ENCODE results near the gene TMEM9B. TPM values are rescaled to one million over a fixed set of nuclear protein-coding genes. Genes with fewer than 3 reads are reported as not detected.

TMEM9B gene
- total and polyA plus RNA-seq, 4 donors, result 35.3 to 55.9 (median 44.7) TPM

DNA sequence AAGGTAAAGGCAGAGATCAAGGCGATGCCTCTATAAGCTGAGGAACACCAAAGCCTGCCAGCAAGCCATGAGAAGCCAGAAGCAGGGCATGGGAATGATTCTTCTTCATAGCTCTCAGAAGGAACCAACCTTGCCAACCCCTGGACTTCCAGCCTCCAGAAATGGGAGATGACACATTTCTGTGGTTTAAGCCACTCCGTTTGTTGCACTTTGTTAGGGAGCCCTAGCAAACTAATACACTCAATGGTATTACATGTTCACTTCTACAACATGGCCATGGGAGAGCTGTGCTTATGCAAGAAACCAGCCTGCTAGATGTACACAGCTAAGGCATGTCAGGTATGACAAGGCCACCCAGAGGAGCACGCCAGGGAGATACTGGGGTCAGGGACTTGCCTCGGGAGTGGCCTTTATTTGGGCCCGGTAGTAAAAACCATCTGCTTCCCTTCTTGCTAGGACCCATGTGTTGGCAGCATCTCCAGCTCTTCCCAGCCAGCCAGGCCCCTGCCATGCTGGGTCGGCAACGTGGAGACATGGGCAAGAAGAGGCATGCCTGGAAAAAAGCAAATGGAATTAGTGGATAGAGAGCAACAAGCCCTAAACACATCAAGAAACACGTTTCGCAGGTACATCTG, 35.1 kb downstream of the TMEM9B start:
- no peaks in the 10 kb centered on the region for H3K9me3 ChIP-seq (ENCODE audit: control insufficient read depth in 4 of 4, insufficient read depth in 3 of 4, low read length in 3 of 4)
- ATAC-seq (ENCODE audit: insufficient read depth, low FRiP score) (no peak), DNase-seq (no peak)
- H3K4me1 ChIP-seq (ENCODE audit: control insufficient read depth in 5 of 5, insufficient read depth in 5 of 5, low read length in 5 of 5), result no peaks in the 10 kb centered on the region
- WGBS, 2 donors, result 93 to 96% methylated on average over 9 of the region's 9 CpGs
- no peak overlapping the region for H3K4me3 ChIP-seq
- no peak for TF ChIP-seq CTCF (IDR thresholded peaks at IDR 0.05; ENCODE audit: control extremely low read depth, extremely low read depth)
- no peaks in the 10 kb centered on the region for H3K27me3 ChIP-seq (ENCODE audit: control insufficient read depth in 3 of 3, insufficient read depth in 3 of 3, low read length in 2 of 3)
- no peak overlapping the region for H3K27ac ChIP-seq (ENCODE audit: low read depth in 1 of 2, low read length in 1 of 2)
- H3K9ac ChIP-seq (ENCODE audit: insufficient read depth in 1 of 2, low read length in 2 of 2), result no peak overlapping the region
- peaks cover 0 to 4% (median 0%) of the 10 kb centered on the region in 4 donors for H3K36me3 ChIP-seq (ENCODE audit: control insufficient read depth in 4 of 4, insufficient read depth in 4 of 4, low read length in 4 of 4)

DNA sequence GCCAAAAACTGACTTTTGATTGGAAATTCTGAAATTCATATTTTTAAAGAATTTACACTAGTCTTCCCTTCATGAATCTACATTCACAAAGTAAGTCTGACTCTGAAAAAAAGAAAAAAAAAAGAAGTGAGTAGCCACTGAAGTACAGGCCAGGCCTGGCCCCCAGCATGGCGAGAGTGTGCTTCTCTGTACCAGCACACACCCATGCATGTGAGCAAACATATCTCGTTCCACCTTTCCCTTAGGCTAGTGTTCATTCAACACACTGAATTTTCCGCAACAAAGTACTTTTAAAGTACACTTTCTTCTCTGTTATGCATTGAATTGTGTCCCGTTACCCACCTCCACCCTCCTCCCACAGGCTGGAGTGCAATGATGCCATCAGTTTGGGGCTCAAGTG, 36.0 kb downstream of the TMEM9B start:
- Histone ChIP-seq H3K4me1 (ENCODE audit: control insufficient read depth in 5 of 5, insufficient read depth in 5 of 5, low read length in 5 of 5) (no peaks in the 10 kb centered on the region), H3K9ac (ENCODE audit: insufficient read depth in 1 of 2, low read length in 2 of 2) (no peak overlapping the region), H3K27me3 (ENCODE audit: control insufficient read depth in 3 of 3, insufficient read depth in 3 of 3, low read length in 2 of 3) (no peaks in the 10 kb centered on the region), H3K27ac (ENCODE audit: low read depth in 1 of 2, low read length in 1 of 2) (no peak overlapping the region), H3K36me3 (ENCODE audit: control insufficient read depth in 4 of 4, insufficient read depth in 4 of 4, low read length in 4 of 4) (peaks cover 0 to 7% (median under 1%) of the 10 kb centered on the region in 4 donors), H3K4me3 (no peak overlapping the region), H3K9me3 (ENCODE audit: control insufficient read depth in 4 of 4, insufficient read depth in 3 of 4, low read length in 3 of 4) (no peaks in the 10 kb centered on the region)
- DNase-seq, result no peak
- no peak for TF ChIP-seq CTCF (IDR thresholded peaks at IDR 0.05; ENCODE audit: control extremely low read depth, extremely low read depth)
- 92 to 97% methylated on average over 4 of the region's 4 CpGs for WGBS, 2 donors
- ATAC-seq (ENCODE audit: insufficient read depth, low FRiP score), result no peak

GRCh38 chr11:8927233-8927632, 37.0 kb downstream of the TMEM9B start:
- TF ChIP-seq CTCF (IDR thresholded peaks at IDR 0.05; ENCODE audit: control extremely low read depth, extremely low read depth), result no peak
- no peak overlapping the region for H3K9ac ChIP-seq (ENCODE audit: insufficient read depth in 1 of 2, low read length in 2 of 2)
- no peak overlapping the region for H3K4me3 ChIP-seq
- H3K36me3 ChIP-seq (ENCODE audit: control insufficient read depth in 4 of 4, insufficient read depth in 4 of 4, low read length in 4 of 4), result peaks cover 3 to 11% (median 4%) of the 10 kb centered on the region in 4 donors
- no peaks in the 10 kb centered on the region for H3K27me3 ChIP-seq (ENCODE audit: control insufficient read depth in 3 of 3, insufficient read depth in 3 of 3, low read length in 2 of 3)
- H3K4me1 ChIP-seq (ENCODE audit: control insufficient read depth in 5 of 5, insufficient read depth in 5 of 5, low read length in 5 of 5), result no peaks in the 10 kb centered on the region
- WGBS, 2 donors, result 83 to 85% methylated on average over 5 of the region's 5 CpGs
- ATAC-seq (ENCODE audit: insufficient read depth, low FRiP score) (no peak), DNase-seq (no peak)
- no peaks in the 10 kb centered on the region for H3K9me3 ChIP-seq (ENCODE audit: control insufficient read depth in 4 of 4, insufficient read depth in 3 of 4, low read length in 3 of 4)
- H3K27ac ChIP-seq (ENCODE audit: low read depth in 1 of 2, low read length in 1 of 2), result no peak overlapping the region

GRCh38 chr11:8926236-8926635, 38.0 kb downstream of the TMEM9B start:
- Histone ChIP-seq H3K4me3 (no peak overlapping the region), H3K4me1 (ENCODE audit: control insufficient read depth in 5 of 5, insufficient read depth in 5 of 5, low read length in 5 of 5) (no peaks in the 10 kb centered on the region), H3K9ac (ENCODE audit: insufficient read depth in 1 of 2, low read length in 2 of 2) (no peak overlapping the region), H3K36me3 (ENCODE audit: control insufficient read depth in 4 of 4, insufficient read depth in 4 of 4, low read length in 4 of 4) (peaks cover 3 to 14% (median 6%) of the 10 kb centered on the region in 4 donors), H3K27ac (ENCODE audit: low read depth in 1 of 2, low read length in 1 of 2) (no peak overlapping the region), H3K27me3 (ENCODE audit: control insufficient read depth in 3 of 3, insufficient read depth in 3 of 3, low read length in 2 of 3) (no peaks in the 10 kb centered on the region), H3K9me3 (ENCODE audit: control insufficient read depth in 4 of 4, insufficient read depth in 3 of 4, low read length in 3 of 4) (no peaks in the 10 kb centered on the region)
- ATAC-seq (ENCODE audit: insufficient read depth, low FRiP score), result no peak
- TF ChIP-seq CTCF (IDR thresholded peaks at IDR 0.05; ENCODE audit: control extremely low read depth, extremely low read depth), result no peak
- 87 to 93% methylated on average over 5 of the region's 5 CpGs for WGBS, 2 donors
- no peak for DNase-seq

Data from lung (tissue), 12 donors.